Lower leg skin (tissue), 4 donors: ENCODE measurements around the gene DIMT1. TPM values are rescaled to one million over a fixed set of nuclear protein-coding genes. Genes with fewer than 3 reads are reported as not detected.

Source experiments
- DNase-seq, 2 donors: peaks; one replicate each; pipeline ENCODE4 v3.0.0-alpha.2; 2019; ENCODE audit warnings: low spot score in 2 of 2
- H3K4me3 ChIP-seq: fragments of 200-600 bp; sonication (generic); 2 replicates; pipeline ENCODE4 v1.5.1; 2017; ENCODE audit warnings: mild to moderate bottlenecking, low read depth; ENCODE audit not compliant: poor library complexity, severe bottlenecking
- CTCF ChIP-seq, 3 donors: fragments of 450-650 bp; IDR thresholded peaks; one replicate each; pipeline ENCODE4 v1.5.1; 2016; ENCODE audit warnings: antibody characterized with exemption in 3 of 3, mild to moderate bottlenecking in 3 of 3, moderate library complexity in 2 of 3
- POLR2A ChIP-seq, 2 donors: fragments of 450-650 bp; IDR thresholded peaks; one replicate each; pipeline ENCODE4 v1.6.1; 2016 to 2017; ENCODE audit warnings: antibody characterized with exemption in 2 of 2, mild to moderate bottlenecking in 1 of 2, moderate library complexity in 1 of 2
- whole genome bisulfite sequencing, 2 donors: methylation state at CpG; one replicate each; pipeline ENCODE4 v1.1.5; 2018; 5-methylcytosine and 5-hydroxymethylcytosine counted together
- intact Hi-C: fragments of 100-400 bp; cut with DNase I; formaldehyde crosslinking; loops from one replicate; pipeline ENCODE4 v1.15.0; 2023; ENCODE audit warnings: low total_unique reads
- total RNA-seq, 4 donors: library from RNA; depleted of rRNA; stranded (reverse); fragments of >200 nt; gene quantifications; one replicate each; pipeline ENCODE4 v1.1.0, GENCODE V29; 2016

The DIMT1 gene
- total RNA-seq, result 10 to 100 TPM; 13.4 to 18.9 (median 15.4) TPM

- peak; percentile 97 to 99 for DNase-seq
- intact Hi-C loops, result no loop called here
- TF ChIP-seq POLR2A (IDR thresholded peaks at IDR 0.05), result no peak
- TF ChIP-seq CTCF (IDR thresholded peaks at IDR 0.05), result no peak
- H3K4me3 ChIP-seq, result peak within 1 kb of the TSS; percentile 89
- WGBS, 2 donors, result 0% methylated on average over 35 to 41 of the region's 66 CpGs
Observed at GRCh38 chr5:62403411-62404250, at the start of gene DIMT1. Gene DIMT1, minus strand, starts transcription at chr5:62403905. Its CDS starts 133 bp downstream, at chr5:62403772.

- WGBS, 2 donors, result 91 to 94% methylated on average over 2 of the region's 2 CpGs
- TF ChIP-seq CTCF (IDR thresholded peaks at IDR 0.05) (no peak), POLR2A (IDR thresholded peaks at IDR 0.05) (no peak)
- intact Hi-C loops, result loop anchor here (10.0 kb wide), 1 partner anchor 1965 kb away; no protein-coding TSS in a partner anchor
- H3K4me3 ChIP-seq, result no peak overlapping the region
- no peak for DNase-seq
Observed at GRCh38 chr5:62450259-62450658, 46.6 kb upstream of the DIMT1 start.

- WGBS, 2 donors, result 95 to 96% methylated on average over 5 of the region's 5 CpGs
- H3K4me3 ChIP-seq, result no peak overlapping the region
- no peak for TF ChIP-seq POLR2A (IDR thresholded peaks at IDR 0.05)
- intact Hi-C loops, result no loop called here
- DNase-seq, result no peak
Observed at GRCh38 chr5:62448528-62448927, 44.8 kb upstream of the DIMT1 start.

- no peak overlapping the region for H3K4me3 ChIP-seq
- intact Hi-C loops, result no loop called here
- no peak for TF ChIP-seq CTCF (IDR thresholded peaks at IDR 0.05)
- no peak for TF ChIP-seq POLR2A (IDR thresholded peaks at IDR 0.05)
- WGBS, 2 donors, result 68 to 73% methylated on average over 5 of the region's 5 CpGs
- DNase-seq, result peak in 1 of 2 donors; percentile 31
Observed at GRCh38 chr5:62432621-62433064, 28.9 kb upstream of the DIMT1 start.

GRCh38 chr5:62431735-62432620 lies 28.3 kb upstream of the DIMT1 start:
- 71 to 77% methylated on average over 11 of the region's 11 CpGs for WGBS, 2 donors
- intact Hi-C loops, result no loop called here
- H3K4me3 ChIP-seq, result no peak overlapping the region
- peak in 1 of 2 donors; percentile 50 for DNase-seq
- TF ChIP-seq CTCF (IDR thresholded peaks at IDR 0.05), result no peak
- no peak for TF ChIP-seq POLR2A (IDR thresholded peaks at IDR 0.05)

GRCh38 chr5:62424763-62425162 lies 21.1 kb upstream of the DIMT1 start:
- TF ChIP-seq CTCF (IDR thresholded peaks at IDR 0.05) (no peak), POLR2A (IDR thresholded peaks at IDR 0.05) (no peak)
- intact Hi-C loops, result no loop called here
- WGBS, 2 donors, result 100% methylated on average over 1 of the region's 1 CpG
- DNase-seq, result no peak
- no peak overlapping the region for H3K4me3 ChIP-seq
